Measurements from ENCODE around the gene COL4A6.
A peak's percentile ranks its signal among the peaks of the same experiment; 100 is the strongest.

- TF ChIP-seq ZNF138 (tag by site-specific recombination; IDR thresholded peaks at IDR 0.05; ENCODE audit: borderline replicate concordance) (no peak), ZNF658 (tag by site-specific recombination; IDR thresholded peaks at IDR 0.05) (no peak), PRDM4 (tag by site-specific recombination; IDR thresholded peaks at IDR 0.05) (no peak), ZNF621 (tag by site-specific recombination; IDR thresholded peaks at IDR 0.05) (no peak), CTCF (tag by site-specific recombination; IDR thresholded peaks at IDR 0.05) (peak; percentile 47; the same call in 1 of the 2 replicates), ZNF416 (tag by site-specific recombination; IDR thresholded peaks at IDR 0.05) (no peak), INSM2 (tag by site-specific recombination; IDR thresholded peaks at IDR 0.05) (no peak), ZBTB44 (tag by site-specific recombination; IDR thresholded peaks at IDR 0.05) (no peak), TCF7L2 (IDR thresholded peaks at IDR 0.05; ENCODE audit: borderline replicate concordance, low read depth, low read length) (no peak), GLI2 (tag by site-specific recombination; IDR thresholded peaks at IDR 0.05; ENCODE audit: borderline replicate concordance, low read depth) (no peak)
Measured at GRCh38 chrX:108199691-108200090, 238.5 kb downstream of the COL4A6 start.
